ENCODE results near the gene TRIM59.

TRIM59 gene

GRCh38 chr3:160478338-160478737 lies 28.8 kb upstream of the TRIM59 start:
- H3K4me1 ChIP-seq (ENCODE audit: low read depth, poor library complexity, severe bottlenecking), result no peaks in the 10 kb centered on the region
- no peaks in the 10 kb centered on the region for H4K20me1 ChIP-seq (ENCODE audit: insufficient read depth)
- no peaks in the 10 kb centered on the region for H3K79me2 ChIP-seq (ENCODE audit: insufficient read depth, low read depth)
- no peaks in the 10 kb centered on the region for H3K27me3 ChIP-seq (ENCODE audit: insufficient read depth, low read depth)
- no peak overlapping the region for H3K9ac ChIP-seq
- TF ChIP-seq CTCF (conservative IDR thresholded peaks at IDR 0.05; ENCODE audit: low read depth, low read length), result no peak
- no peak overlapping the region for H3K27ac ChIP-seq
- no peak overlapping the region; the same call in 1 of the 2 replicates for H3K4me2 ChIP-seq
- H3K36me3 ChIP-seq (ENCODE audit: insufficient read depth), result no peaks in the 10 kb centered on the region
- H2AFZ ChIP-seq (ENCODE audit: low read depth), result no peak overlapping the region
- H3K4me3 ChIP-seq (IDR thresholded peaks at IDR 0.05; ENCODE audit: insufficient read depth, low read depth, low read length), result no peak overlapping the region

- H4K20me1 ChIP-seq (ENCODE audit: insufficient read depth), result no peaks in the 10 kb centered on the region
- H3K79me2 ChIP-seq (ENCODE audit: insufficient read depth, low read depth), result no peaks in the 10 kb centered on the region
- H3K4me3 ChIP-seq (IDR thresholded peaks at IDR 0.05; ENCODE audit: insufficient read depth, low read depth, low read length), result no peak overlapping the region
- no peak overlapping the region for H3K4me2 ChIP-seq
- H3K27me3 ChIP-seq (ENCODE audit: insufficient read depth, low read depth), result no peaks in the 10 kb centered on the region
- H3K4me1 ChIP-seq (ENCODE audit: low read depth, poor library complexity, severe bottlenecking), result no peaks in the 10 kb centered on the region
- no peak overlapping the region for H3K9ac ChIP-seq
- H3K27ac ChIP-seq, result no peak overlapping the region
- TF ChIP-seq CTCF (conservative IDR thresholded peaks at IDR 0.05; ENCODE audit: low read depth, low read length), result no peak
- H2AFZ ChIP-seq (ENCODE audit: low read depth), result no peak overlapping the region
- no peaks in the 10 kb centered on the region for H3K36me3 ChIP-seq (ENCODE audit: insufficient read depth)
These were observed 28.2 kb upstream of the TRIM59 start for GRCh38 chr3:160477750-160478149.

GRCh38 chr3:160475884-160476283 lies 26.3 kb upstream of the TRIM59 start:
- H3K9ac ChIP-seq, result no peak overlapping the region
- H3K27me3 ChIP-seq (ENCODE audit: insufficient read depth, low read depth), result no peaks in the 10 kb centered on the region
- no peaks in the 10 kb centered on the region for H3K4me1 ChIP-seq (ENCODE audit: low read depth, poor library complexity, severe bottlenecking)
- no peaks in the 10 kb centered on the region for H4K20me1 ChIP-seq (ENCODE audit: insufficient read depth)
- H3K4me2 ChIP-seq, result no peak overlapping the region
- H3K79me2 ChIP-seq (ENCODE audit: insufficient read depth, low read depth), result no peaks in the 10 kb centered on the region
- H3K4me3 ChIP-seq (IDR thresholded peaks at IDR 0.05; ENCODE audit: insufficient read depth, low read depth, low read length), result no peak overlapping the region
- no peak for TF ChIP-seq CTCF (conservative IDR thresholded peaks at IDR 0.05; ENCODE audit: low read depth, low read length)
- H3K27ac ChIP-seq, result no peak overlapping the region
- no peak overlapping the region for H2AFZ ChIP-seq (ENCODE audit: low read depth)
- no peaks in the 10 kb centered on the region for H3K36me3 ChIP-seq (ENCODE audit: insufficient read depth)

GRCh38 chr3:160475153-160475552 lies 25.6 kb upstream of the TRIM59 start:
- Histone ChIP-seq H3K9ac (no peak overlapping the region), H2AFZ (ENCODE audit: low read depth) (no peak overlapping the region), H3K79me2 (ENCODE audit: insufficient read depth, low read depth) (no peaks in the 10 kb centered on the region), H3K36me3 (ENCODE audit: insufficient read depth) (no peaks in the 10 kb centered on the region), H3K4me1 (ENCODE audit: low read depth, poor library complexity, severe bottlenecking) (no peaks in the 10 kb centered on the region), H3K4me3 (IDR thresholded peaks at IDR 0.05; ENCODE audit: insufficient read depth, low read depth, low read length) (no peak overlapping the region), H4K20me1 (ENCODE audit: insufficient read depth) (no peaks in the 10 kb centered on the region), H3K4me2 (no peak overlapping the region), H3K27ac (no peak overlapping the region), H3K27me3 (ENCODE audit: insufficient read depth, low read depth) (no peaks in the 10 kb centered on the region)
- TF ChIP-seq CTCF (conservative IDR thresholded peaks at IDR 0.05; ENCODE audit: low read depth, low read length), result no peak
